DOHH2 (cell line): Measurements from ENCODE around the gene ATP8B3.

Source experiments
- H3F3A ChIP-seq: fragments of 200-600 bp; sonication (generic), shearing (Covaris generic); 2 replicates; pipeline ENCODE4 v1.6.0; 2016; ENCODE audit warnings: antibody characterized with exemption, mild to moderate bottlenecking; ENCODE audit not compliant: control insufficient read depth, insufficient read depth
- H3K27ac ChIP-seq: fragments of 200-600 bp; sonication (generic); 2 replicates; pipeline ENCODE4 v1.5.1; 2014; ENCODE audit warnings: low read depth, mild to moderate bottlenecking, low read length, moderate library complexity
- H3K27me3 ChIP-seq: fragments of 200-600 bp; sonication (generic); 2 replicates; pipeline ENCODE4 v1.6.1; 2014; ENCODE audit warnings: mild to moderate bottlenecking, low read length, mixed read lengths; ENCODE audit not compliant: control insufficient read depth
- H3K36me3 ChIP-seq: fragments of 200-600 bp; sonication (generic); 2 replicates; pipeline ENCODE4 v1.6.1; 2014; ENCODE audit warnings: mild to moderate bottlenecking, low read length, moderate library complexity, mixed read lengths; ENCODE audit not compliant: control insufficient read depth
- H3K4me1 ChIP-seq: fragments of 200-600 bp; sonication (generic); 2 replicates; pipeline ENCODE4 v1.6.1; 2014; ENCODE audit warnings: mild to moderate bottlenecking, low read length, mixed read lengths; ENCODE audit not compliant: control insufficient read depth
- H3K4me2 ChIP-seq: fragments of 200-600 bp; sonication (generic); 2 replicates; pipeline ENCODE4 v1.6.0; 2014; ENCODE audit warnings: mild to moderate bottlenecking, low read length, moderate library complexity
- H3K4me3 ChIP-seq: fragments of 200-600 bp; sonication (generic); 2 replicates; pipeline ENCODE4 v1.5.1; 2014; ENCODE audit warnings: mild to moderate bottlenecking, low read length, mixed read lengths
- H3K79me2 ChIP-seq: fragments of 200-600 bp; sonication (generic); 2 replicates; pipeline ENCODE4 v1.6.1; 2014; ENCODE audit warnings: mild to moderate bottlenecking, low read length, mixed read lengths; ENCODE audit not compliant: control insufficient read depth
- H3K9me2 ChIP-seq: fragments of 200-600 bp; sonication (generic); replicated peaks from 2 replicates; pipeline ENCODE4 v1.6.1; 2014; ENCODE audit warnings: mild to moderate bottlenecking, low read length, mixed read lengths; ENCODE audit not compliant: control insufficient read depth
- H3K9me3 ChIP-seq: fragments of 200-600 bp; sonication (generic); 2 replicates; pipeline ENCODE4 v1.6.1; 2014; ENCODE audit warnings: antibody characterized with exemption, low read length, mixed read lengths; ENCODE audit not compliant: control insufficient read depth, insufficient read depth
- H4K20me1 ChIP-seq: fragments of 200-600 bp; sonication (generic); 2 replicates; pipeline ENCODE4 v1.6.0; 2014; ENCODE audit warnings: low read depth, mild to moderate bottlenecking, antibody characterized with exemption, low read length, moderate library complexity; ENCODE audit not compliant: control insufficient read depth, insufficient read depth
- EZH2phosphoT487 ChIP-seq: fragments of 200-600 bp; sonication (generic); IDR thresholded peaks from 2 replicates; pipeline ENCODE4 v1.6.1; 2017; ENCODE audit warnings: borderline replicate concordance, mild to moderate bottlenecking, antibody characterized with exemption, low read length, moderate library complexity, mixed read lengths
- TF ChIP-seq, protein P1 (sequence below): fragments of 200-600 bp; sonication (generic); IDR thresholded peaks from one replicate; pipeline ENCODE4 v1.5.1; 2014; ENCODE audit warnings: antibody characterized with exemption, mild to moderate bottlenecking, low read depth, low read length; ENCODE audit not compliant: poor library complexity, severe bottlenecking

Gene ATP8B3

DNA sequence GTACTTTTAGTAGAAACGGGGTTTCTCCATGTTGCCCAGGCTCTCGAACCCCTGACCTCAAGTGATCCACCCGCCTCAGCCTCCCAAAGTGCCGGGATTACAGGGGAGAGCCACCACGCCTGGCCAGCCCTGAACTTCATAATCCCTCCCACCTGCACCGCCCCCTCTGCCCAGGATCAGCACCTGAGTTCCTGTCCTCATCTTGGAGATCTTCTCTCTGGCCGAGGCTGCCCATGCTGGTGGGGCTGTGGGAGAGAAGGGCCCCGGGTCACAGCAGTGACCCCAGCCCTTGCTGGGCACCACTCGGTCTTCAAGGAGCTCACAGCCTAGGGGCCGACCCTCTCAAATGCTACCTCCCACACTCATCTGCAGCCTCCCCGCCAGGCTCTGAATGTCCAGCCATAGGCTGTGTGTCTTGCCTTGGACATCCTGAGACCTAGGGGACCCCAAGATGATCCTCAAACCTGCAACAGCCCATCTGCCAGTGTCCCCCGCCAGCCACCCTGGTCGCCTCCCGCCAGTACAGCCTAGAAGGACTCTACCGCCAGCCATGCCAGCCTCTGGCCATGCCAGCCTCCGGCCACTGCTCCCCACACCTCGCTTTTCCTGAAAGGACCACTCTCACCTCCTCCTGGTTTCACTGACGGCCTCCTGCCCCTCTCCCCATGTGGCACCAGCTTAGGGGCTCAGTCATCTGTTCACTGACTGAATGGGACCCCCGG lies 1.5 kb downstream of the ATP8B3 start:
- no peak overlapping the region for H3K27ac ChIP-seq

DNA sequence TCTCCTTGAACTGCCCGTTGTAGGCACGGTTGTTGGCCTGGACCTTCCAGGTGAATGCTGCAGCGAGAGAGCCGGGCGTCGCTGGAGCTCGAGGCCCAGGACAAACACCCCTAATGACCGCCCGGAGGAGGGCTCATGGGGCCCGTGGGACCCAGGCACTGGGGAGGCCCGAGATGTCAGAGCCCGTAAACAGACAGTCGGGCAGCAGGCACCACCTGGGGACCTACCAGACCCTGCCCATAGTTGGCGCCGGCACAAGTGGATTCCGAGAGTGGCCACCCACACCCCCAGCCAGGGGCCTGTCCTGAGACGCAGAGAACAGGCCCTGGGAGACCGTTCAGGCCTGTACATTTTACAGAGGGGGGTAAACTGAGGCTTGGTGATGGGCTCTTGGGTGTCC lies 2.4 kb downstream of the ATP8B3 start:
- no peaks in the 10 kb centered on the region for H3K9me3 ChIP-seq
- no peaks in the 10 kb centered on the region for H3K27me3 ChIP-seq
- peaks cover 2% of the 10 kb centered on the region; the same call in 1 of the 2 replicates for H3K36me3 ChIP-seq
- 0 out of 2 replicates have a peak, but pooled peaks cover 5% of the 10 kb centered on the region for H3F3A ChIP-seq
- no peaks in the 10 kb centered on the region for H3K9me2 ChIP-seq
- H3K4me2 ChIP-seq, result no peak overlapping the region
- H3K4me1 ChIP-seq, result peaks cover 21% of the 10 kb centered on the region
- no peak for TF ChIP-seq EZH2phosphoT487
- TF ChIP-seq, protein P1, sequence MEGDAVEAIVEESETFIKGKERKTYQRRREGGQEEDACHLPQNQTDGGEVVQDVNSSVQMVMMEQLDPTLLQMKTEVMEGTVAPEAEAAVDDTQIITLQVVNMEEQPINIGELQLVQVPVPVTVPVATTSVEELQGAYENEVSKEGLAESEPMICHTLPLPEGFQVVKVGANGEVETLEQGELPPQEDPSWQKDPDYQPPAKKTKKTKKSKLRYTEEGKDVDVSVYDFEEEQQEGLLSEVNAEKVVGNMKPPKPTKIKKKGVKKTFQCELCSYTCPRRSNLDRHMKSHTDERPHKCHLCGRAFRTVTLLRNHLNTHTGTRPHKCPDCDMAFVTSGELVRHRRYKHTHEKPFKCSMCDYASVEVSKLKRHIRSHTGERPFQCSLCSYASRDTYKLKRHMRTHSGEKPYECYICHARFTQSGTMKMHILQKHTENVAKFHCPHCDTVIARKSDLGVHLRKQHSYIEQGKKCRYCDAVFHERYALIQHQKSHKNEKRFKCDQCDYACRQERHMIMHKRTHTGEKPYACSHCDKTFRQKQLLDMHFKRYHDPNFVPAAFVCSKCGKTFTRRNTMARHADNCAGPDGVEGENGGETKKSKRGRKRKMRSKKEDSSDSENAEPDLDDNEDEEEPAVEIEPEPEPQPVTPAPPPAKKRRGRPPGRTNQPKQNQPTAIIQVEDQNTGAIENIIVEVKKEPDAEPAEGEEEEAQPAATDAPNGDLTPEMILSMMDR, result no peak
- no peaks in the 10 kb centered on the region for H4K20me1 ChIP-seq
- H3K27ac ChIP-seq, result no peak overlapping the region
- H3K79me2 ChIP-seq, result no peaks in the 10 kb centered on the region
- no peak overlapping the region for H3K4me3 ChIP-seq

More for the DNA sequence above, 1.5 kb downstream of the ATP8B3 start:
- Histone ChIP-seq H3K79me2 (no peaks in the 10 kb centered on the region), H3K4me3 (no peak overlapping the region), H3K9me3 (no peaks in the 10 kb centered on the region), H3K36me3 (peaks cover 8% of the 10 kb centered on the region; the same call in 1 of the 2 replicates), H3K9me2 (no peaks in the 10 kb centered on the region), H3K4me1 (peaks cover 21% of the 10 kb centered on the region), H4K20me1 (no peaks in the 10 kb centered on the region), H3K4me2 (no peak overlapping the region), H3F3A (no peaks in the 10 kb centered on the region), H3K27me3 (no peaks in the 10 kb centered on the region)
- TF ChIP-seq, protein P1, result no peak
- TF ChIP-seq EZH2phosphoT487, result no peak

DNA sequence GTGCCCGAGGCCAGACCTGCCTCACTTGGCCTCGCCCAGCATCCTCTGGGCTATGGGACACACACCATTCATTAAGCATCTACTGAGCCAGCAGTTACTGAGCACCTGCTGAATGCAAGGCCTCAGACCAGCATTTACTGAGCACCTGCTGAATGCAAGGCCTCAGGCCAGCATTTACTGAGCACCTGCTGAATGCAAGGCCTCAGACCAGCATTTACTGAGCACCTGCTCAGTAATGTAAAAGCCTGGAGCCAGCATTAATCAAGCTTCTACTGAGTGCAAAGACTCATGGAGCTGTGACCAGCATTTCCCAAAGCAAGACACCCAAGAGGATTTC lies 3.7 kb downstream of the ATP8B3 start:
- H3K4me1 ChIP-seq, result peaks cover 15% of the 10 kb centered on the region
- H3K27me3 ChIP-seq, result no peaks in the 10 kb centered on the region
- H3K9me3 ChIP-seq, result no peaks in the 10 kb centered on the region
- no peak overlapping the region for H3K27ac ChIP-seq
- H3K36me3 ChIP-seq, result no peaks in the 10 kb centered on the region
- H3K9me2 ChIP-seq, result no peaks in the 10 kb centered on the region
- H4K20me1 ChIP-seq, result no peaks in the 10 kb centered on the region
- TF ChIP-seq, protein P1, result no peak
- TF ChIP-seq EZH2phosphoT487, result no peak
- H3F3A ChIP-seq, result 0 out of 2 replicates have a peak, but pooled peaks cover 5% of the 10 kb centered on the region
- no peak overlapping the region for H3K4me3 ChIP-seq
- no peaks in the 10 kb centered on the region for H3K79me2 ChIP-seq
- H3K4me2 ChIP-seq, result no peak overlapping the region
